Measurements from ENCODE around the gene RBM5. TPM values are rescaled to one million over a fixed set of nuclear protein-coding genes. Genes with fewer than 3 reads are reported as not detected.

RBM5 gene
- total and polyA plus RNA-seq, 2 donors (not counting 1 experiment from before 2014, with no cell fraction given) = 113 to 174 TPM

GRCh38 chr3:50123394-50124051 is 34.8 kb downstream of the RBM5 start:
- Histone ChIP-seq H3K27me3 (ENCODE audit: control insufficient read depth, insufficient read depth, low read length) (no peaks in the 10 kb centered on the region), H3K36me3 (ENCODE audit: control insufficient read depth, insufficient read depth, low read length) (peaks cover 12% of the 10 kb centered on the region), H3K4me2 (ENCODE audit: extremely low read depth, insufficient read depth, low read length) (no peak overlapping the region), H3K4me3 (replicated peaks in 1 of 4; ENCODE audit: control extremely low read depth in 1 of 4, insufficient read depth in 1 of 4, low read depth in 3 of 4, low read length in 4 of 4) (no peak overlapping the region), H2AFZ (ENCODE audit: low read length) (no peak overlapping the region), H3K4me1 (ENCODE audit: control insufficient read depth, extremely low read depth, insufficient read depth, low read length) (peaks cover 13% of the 10 kb centered on the region), H3K9ac (ENCODE audit: insufficient read depth, low read length) (no peak overlapping the region), H3K9me3 (ENCODE audit: control insufficient read depth, insufficient read depth, low read depth, low read length) (no peaks in the 10 kb centered on the region), H3K79me2 (ENCODE audit: control insufficient read depth, insufficient read depth, low read length) (no peaks in the 10 kb centered on the region), H4K20me1 (ENCODE audit: control insufficient read depth, extremely low read depth, insufficient read depth, low read length) (no peaks in the 10 kb centered on the region), H3K27ac (ENCODE audit: insufficient read depth, low read length) (no peak overlapping the region)
- no peak for TF ChIP-seq EZH2 (IDR thresholded peaks at IDR 0.05; ENCODE audit: low read length, missing control alignments)
- TF ChIP-seq, protein P1, sequence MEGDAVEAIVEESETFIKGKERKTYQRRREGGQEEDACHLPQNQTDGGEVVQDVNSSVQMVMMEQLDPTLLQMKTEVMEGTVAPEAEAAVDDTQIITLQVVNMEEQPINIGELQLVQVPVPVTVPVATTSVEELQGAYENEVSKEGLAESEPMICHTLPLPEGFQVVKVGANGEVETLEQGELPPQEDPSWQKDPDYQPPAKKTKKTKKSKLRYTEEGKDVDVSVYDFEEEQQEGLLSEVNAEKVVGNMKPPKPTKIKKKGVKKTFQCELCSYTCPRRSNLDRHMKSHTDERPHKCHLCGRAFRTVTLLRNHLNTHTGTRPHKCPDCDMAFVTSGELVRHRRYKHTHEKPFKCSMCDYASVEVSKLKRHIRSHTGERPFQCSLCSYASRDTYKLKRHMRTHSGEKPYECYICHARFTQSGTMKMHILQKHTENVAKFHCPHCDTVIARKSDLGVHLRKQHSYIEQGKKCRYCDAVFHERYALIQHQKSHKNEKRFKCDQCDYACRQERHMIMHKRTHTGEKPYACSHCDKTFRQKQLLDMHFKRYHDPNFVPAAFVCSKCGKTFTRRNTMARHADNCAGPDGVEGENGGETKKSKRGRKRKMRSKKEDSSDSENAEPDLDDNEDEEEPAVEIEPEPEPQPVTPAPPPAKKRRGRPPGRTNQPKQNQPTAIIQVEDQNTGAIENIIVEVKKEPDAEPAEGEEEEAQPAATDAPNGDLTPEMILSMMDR (conservative IDR thresholded peaks at IDR 0.05 in 1 of 2, IDR thresholded peaks at IDR 0.05 in 1 of 2; ENCODE audit: low read depth in 1 of 2, low read length in 2 of 2) = no peak
- DNase-seq (ENCODE audit: low read depth in 2 of 2) = no peak

DNA sequence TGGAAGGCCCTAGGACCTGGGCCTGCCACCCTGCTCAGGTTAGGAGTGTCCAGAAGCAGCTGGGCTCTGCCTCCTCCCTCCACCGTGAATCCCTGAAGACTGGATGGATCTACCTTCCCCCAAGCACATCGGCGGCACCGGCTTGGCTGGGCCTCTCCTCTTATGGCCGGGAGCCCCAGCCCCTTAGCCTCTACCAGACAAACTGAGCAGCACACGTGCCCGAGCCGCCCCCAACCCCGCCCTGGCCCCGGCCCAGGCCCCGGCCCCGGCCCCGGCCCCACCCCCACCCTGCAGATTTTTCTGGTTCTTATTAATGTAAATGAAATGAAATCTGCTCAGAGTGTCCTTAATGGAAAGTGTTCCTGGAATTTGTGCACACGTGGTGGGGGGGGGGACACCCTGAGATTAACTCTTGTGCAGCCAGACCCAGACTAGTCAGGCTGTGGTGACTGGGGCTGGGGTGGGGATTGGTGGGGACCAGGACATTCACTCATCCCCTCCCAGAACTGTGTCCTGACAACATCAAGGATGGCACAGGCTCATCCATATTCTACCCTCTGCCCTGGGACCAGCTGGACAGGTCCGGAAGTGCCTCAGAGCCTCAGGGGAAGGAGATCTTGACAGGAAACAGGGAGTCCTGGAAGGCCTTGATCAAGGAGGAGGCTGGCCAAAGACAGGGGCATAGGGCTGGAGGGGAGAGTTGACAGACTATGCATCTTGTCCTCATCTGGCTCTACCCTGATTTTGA is 35.5 kb downstream of the RBM5 start:
- Histone ChIP-seq H4K20me1 (ENCODE audit: control insufficient read depth, extremely low read depth, insufficient read depth, low read length) (no peaks in the 10 kb centered on the region), H3K36me3 (ENCODE audit: control insufficient read depth, insufficient read depth, low read length) (peaks cover 11% of the 10 kb centered on the region), H3K9ac (ENCODE audit: insufficient read depth, low read length) (no peak overlapping the region), H2AFZ (ENCODE audit: low read length) (no peak overlapping the region), H3K27me3 (ENCODE audit: control insufficient read depth, insufficient read depth, low read length) (no peaks in the 10 kb centered on the region), H3K27ac (ENCODE audit: insufficient read depth, low read length) (no peak overlapping the region), H3K4me3 (replicated peaks in 1 of 4; ENCODE audit: control extremely low read depth in 1 of 4, insufficient read depth in 1 of 4, low read depth in 3 of 4, low read length in 4 of 4) (no peak overlapping the region), H3K4me2 (ENCODE audit: extremely low read depth, insufficient read depth, low read length) (no peak overlapping the region), H3K4me1 (ENCODE audit: control insufficient read depth, extremely low read depth, insufficient read depth, low read length) (peaks cover 13% of the 10 kb centered on the region), H3K9me3 (ENCODE audit: control insufficient read depth, insufficient read depth, low read depth, low read length) (no peaks in the 10 kb centered on the region), H3K79me2 (ENCODE audit: control insufficient read depth, insufficient read depth, low read length) (no peaks in the 10 kb centered on the region)
- TF ChIP-seq, protein P1 (conservative IDR thresholded peaks at IDR 0.05 in 1 of 2, IDR thresholded peaks at IDR 0.05 in 1 of 2; ENCODE audit: low read depth in 1 of 2, low read length in 2 of 2) = no peak
- TF ChIP-seq EZH2 (IDR thresholded peaks at IDR 0.05; ENCODE audit: low read length, missing control alignments) = no peak
- DNase-seq (ENCODE audit: low read depth in 2 of 2) = no peak

DNA sequence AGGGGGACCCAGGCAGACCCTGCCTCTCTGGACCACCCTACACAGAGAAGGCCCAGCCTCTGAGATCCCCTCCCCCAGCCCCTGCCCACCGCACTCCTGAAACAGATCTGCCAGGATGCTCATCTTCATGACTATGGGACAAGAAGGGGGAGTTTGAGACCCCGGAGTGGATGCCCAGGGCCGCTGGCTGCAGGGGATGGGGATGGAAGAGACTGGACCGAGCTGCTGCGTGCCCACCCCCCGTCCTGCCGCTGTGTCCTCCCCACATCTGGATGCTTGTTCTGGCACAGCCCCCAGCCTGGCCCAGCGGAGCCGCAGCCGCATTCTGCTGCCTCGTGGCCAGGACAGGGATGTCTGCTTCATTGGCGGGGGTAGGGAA is 36.1 kb downstream of the RBM5 start:
- H2AFZ ChIP-seq (ENCODE audit: low read length) = no peak overlapping the region
- H4K20me1 ChIP-seq (ENCODE audit: control insufficient read depth, extremely low read depth, insufficient read depth, low read length) = no peaks in the 10 kb centered on the region
- no peak overlapping the region for H3K4me3 ChIP-seq (replicated peaks in 1 of 4; ENCODE audit: control extremely low read depth in 1 of 4, insufficient read depth in 1 of 4, low read depth in 3 of 4, low read length in 4 of 4)
- H3K36me3 ChIP-seq (ENCODE audit: control insufficient read depth, insufficient read depth, low read length) = peaks cover 11% of the 10 kb centered on the region
- no peak overlapping the region for H3K4me2 ChIP-seq (ENCODE audit: extremely low read depth, insufficient read depth, low read length)
- H3K9ac ChIP-seq (ENCODE audit: insufficient read depth, low read length) = no peak overlapping the region
- H3K27me3 ChIP-seq (ENCODE audit: control insufficient read depth, insufficient read depth, low read length) = no peaks in the 10 kb centered on the region
- TF ChIP-seq EZH2 (IDR thresholded peaks at IDR 0.05; ENCODE audit: low read length, missing control alignments) = no peak
- TF ChIP-seq, protein P1 (conservative IDR thresholded peaks at IDR 0.05 in 1 of 2, IDR thresholded peaks at IDR 0.05 in 1 of 2; ENCODE audit: low read depth in 1 of 2, low read length in 2 of 2) = no peak
- H3K9me3 ChIP-seq (ENCODE audit: control insufficient read depth, insufficient read depth, low read depth, low read length) = no peaks in the 10 kb centered on the region
- no peak overlapping the region for H3K27ac ChIP-seq (ENCODE audit: insufficient read depth, low read length)
- H3K79me2 ChIP-seq (ENCODE audit: control insufficient read depth, insufficient read depth, low read length) = no peaks in the 10 kb centered on the region
- no peak for DNase-seq (ENCODE audit: low read depth in 2 of 2)
- H3K4me1 ChIP-seq (ENCODE audit: control insufficient read depth, extremely low read depth, insufficient read depth, low read length) = peaks cover 13% of the 10 kb centered on the region

All from fibroblast of lung (primary cell).